ENCODE data around the gene CCDC14.

- TF ChIP-seq CTCF (IDR thresholded peaks at IDR 0.05) (no peak), POLR2A (IDR thresholded peaks at IDR 0.05) (no peak)
Observed at GRCh38 chr3:123986427-123986826, 25.4 kb upstream of the CCDC14 start.
